Measurements from ENCODE around the gene MGAT2.
"Not testable (repeated sequence)": the region's sequence is repeated elsewhere in the genome, so short reads cannot be mapped to it uniquely, and the experiment has no call there.

The MGAT2 gene

GRCh38 chr14:49620182-49621113 lies at the start of gene MGAT2, which contains the start of gene RPL36AL:
MGAT2 (plus strand) TSS chr14:49620799; CDS start chr14:49621269, 470 bp downstream.
RPL36AL (minus strand) TSS chr14:49620626; CDS start chr14:49619104, 1,522 bp downstream.
- DNase-seq = peak; percentile 96
- in situ Hi-C loops (cut with HindIII; ENCODE audit: low pct_ligation_motif_present, low pct_unique_long_range_greater_than_20kb, low sequenced_read_pairs) = no loop called here

GRCh38 chr14:49574038-49574437 lies 46.6 kb upstream of the MGAT2 start:
- no peak for DNase-seq
- in situ Hi-C loops (cut with HindIII; ENCODE audit: low pct_ligation_motif_present, low pct_unique_long_range_greater_than_20kb, low sequenced_read_pairs) = no loop called here

DNA sequence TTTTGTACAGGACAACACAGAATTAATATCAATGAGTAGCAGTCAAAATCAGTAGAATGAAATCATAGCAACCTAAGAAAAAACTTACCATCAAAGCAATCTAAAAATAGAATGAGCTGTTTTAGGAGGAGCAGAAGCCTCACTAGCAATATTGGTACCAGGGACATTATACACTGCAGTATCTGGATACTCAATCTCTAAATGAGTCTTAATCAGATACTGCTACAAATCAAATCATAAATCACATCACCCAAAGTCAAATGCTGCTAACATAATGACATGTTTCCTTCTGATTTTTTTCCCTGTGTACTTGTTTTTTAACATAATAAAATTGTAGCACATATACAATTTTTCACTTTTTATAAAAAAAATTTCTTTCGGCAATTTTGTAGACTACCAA lies 42.5 kb upstream of the MGAT2 start:
- no peak for DNase-seq
- in situ Hi-C loops (cut with HindIII; ENCODE audit: low pct_ligation_motif_present, low pct_unique_long_range_greater_than_20kb, low sequenced_read_pairs) = no loop called here

DNA sequence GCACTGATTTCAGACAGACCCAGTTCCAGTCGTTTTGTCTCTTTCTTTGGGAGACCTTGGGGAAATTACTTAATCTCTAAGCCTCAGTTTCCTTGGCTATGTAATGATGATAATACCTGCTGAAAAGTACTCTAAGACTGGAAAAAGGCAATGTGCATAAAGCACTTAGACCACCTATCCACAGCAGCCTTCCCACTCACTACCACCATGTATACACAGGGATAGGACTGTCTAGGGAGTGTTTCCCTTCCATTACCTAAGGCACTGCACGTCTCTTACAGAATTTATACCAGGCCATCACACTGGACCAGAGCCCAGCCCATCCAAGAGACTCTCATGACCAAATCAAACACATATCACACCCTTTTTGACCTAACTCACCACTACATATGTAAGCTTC lies 40.8 kb upstream of the MGAT2 start:
- in situ Hi-C loops (cut with HindIII; ENCODE audit: low pct_ligation_motif_present, low pct_unique_long_range_greater_than_20kb, low sequenced_read_pairs) = no loop called here

GRCh38 chr14:49581209-49582112 lies 39.1 kb upstream of the MGAT2 start:
- in situ Hi-C loops (cut with HindIII; ENCODE audit: low pct_ligation_motif_present, low pct_unique_long_range_greater_than_20kb, low sequenced_read_pairs) = no loop called here
- DNase-seq = no peak

More for the DNA sequence above, 40.8 kb upstream of the MGAT2 start:
- DNase-seq = no peak

DNA sequence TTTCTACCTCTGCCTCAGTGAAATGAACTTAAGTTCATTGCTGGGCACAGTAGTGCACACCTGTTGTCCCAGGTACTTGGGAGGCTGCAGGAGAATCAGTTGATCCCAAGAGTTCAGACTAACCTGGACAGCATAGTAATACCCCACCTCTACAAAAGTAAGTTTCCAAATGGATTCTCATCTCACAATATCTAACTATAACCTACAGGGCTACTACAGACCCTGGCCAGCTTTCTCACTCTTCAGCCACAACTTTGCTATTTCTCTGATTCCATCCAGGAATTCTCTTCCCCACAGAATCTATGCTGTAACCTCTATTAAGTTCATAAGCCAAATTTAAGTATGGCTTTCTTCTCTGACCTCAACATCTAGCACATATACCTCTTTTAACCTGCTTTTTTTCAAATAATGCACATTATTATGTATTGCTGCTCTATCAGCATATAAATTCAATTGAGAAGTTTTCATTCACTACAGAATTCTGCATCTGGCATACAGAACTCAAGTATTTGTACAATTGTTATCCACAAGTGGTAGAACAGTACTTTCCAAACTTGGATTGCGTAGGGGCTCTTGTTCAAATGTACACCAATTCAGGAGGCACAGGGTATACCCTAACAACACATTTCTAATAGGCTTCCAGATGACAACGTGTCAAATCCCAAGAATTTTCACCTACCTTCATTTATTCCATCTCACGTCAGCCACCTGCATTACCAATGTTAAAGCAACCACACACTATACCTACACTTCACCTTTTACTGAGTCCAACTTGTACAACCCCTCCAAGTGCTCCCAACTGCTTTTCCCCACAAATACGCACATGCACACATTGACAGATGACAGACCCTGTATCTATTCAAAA lies 38.3 kb upstream of the MGAT2 start:
- DNase-seq = no peak
- in situ Hi-C loops (cut with HindIII; ENCODE audit: low pct_ligation_motif_present, low pct_unique_long_range_greater_than_20kb, low sequenced_read_pairs) = no loop called here

DNA sequence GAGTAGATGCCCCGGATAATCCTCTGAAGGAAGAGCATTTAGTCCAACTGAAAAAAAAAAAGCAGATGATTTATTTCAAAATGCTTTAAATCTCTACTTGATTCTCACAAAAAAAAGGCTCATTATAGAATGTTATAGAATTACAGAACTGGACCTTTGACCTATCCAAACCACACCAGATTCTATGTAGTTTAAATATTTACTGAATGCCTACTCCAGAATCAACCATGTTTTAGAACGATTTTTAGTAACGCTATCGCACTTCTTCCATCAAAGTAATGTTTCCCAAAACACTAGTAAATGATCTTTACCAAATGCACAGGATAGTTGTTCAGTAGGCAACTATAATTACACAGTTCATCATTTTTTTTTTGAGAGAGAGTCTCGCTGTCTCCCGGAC lies 37.0 kb upstream of the MGAT2 start:
- DNase-seq = no peak
- in situ Hi-C loops (cut with HindIII; ENCODE audit: low pct_ligation_motif_present, low pct_unique_long_range_greater_than_20kb, low sequenced_read_pairs) = no loop called here

DNA sequence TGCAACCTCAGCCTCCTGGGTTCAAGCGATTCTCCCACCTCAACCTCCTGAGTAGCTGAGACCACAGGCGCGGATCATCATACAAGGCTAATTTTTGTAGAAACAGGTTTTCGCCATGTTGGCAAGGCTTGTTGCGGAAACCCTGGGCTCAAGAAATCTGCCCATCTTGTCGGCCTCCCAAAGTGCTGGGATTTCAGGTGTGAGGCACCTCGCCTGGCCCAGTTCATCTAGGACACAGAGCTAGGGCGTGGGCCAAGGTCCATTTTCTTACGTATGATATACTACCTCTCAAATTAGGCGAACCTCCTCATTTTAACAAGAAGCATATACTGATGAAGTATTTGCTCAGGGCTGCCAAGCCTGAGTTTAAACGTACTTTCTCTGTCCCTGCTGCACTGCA lies 36.5 kb upstream of the MGAT2 start:
- in situ Hi-C loops (cut with HindIII; ENCODE audit: low pct_ligation_motif_present, low pct_unique_long_range_greater_than_20kb, low sequenced_read_pairs) = no loop called here
- DNase-seq = no peak

GRCh38 chr14:49584981-49585640 lies 35.5 kb upstream of the MGAT2 start:
- DNase-seq; in situ Hi-C loops (cut with HindIII; ENCODE audit: low pct_ligation_motif_present, low pct_unique_long_range_greater_than_20kb, low sequenced_read_pairs): not testable (repeated sequence)

- DNase-seq = peak; percentile 97
- in situ Hi-C loops (cut with HindIII; ENCODE audit: low pct_ligation_motif_present, low pct_unique_long_range_greater_than_20kb, low sequenced_read_pairs) = no loop called here
Observed at GRCh38 chr14:49585803-49586672, 34.6 kb upstream of the MGAT2 start, which contains the start of gene RPS29. RPS29 (minus strand) TSS chr14:49586380; CDS start chr14:49586346, 34 bp downstream.

DNA sequence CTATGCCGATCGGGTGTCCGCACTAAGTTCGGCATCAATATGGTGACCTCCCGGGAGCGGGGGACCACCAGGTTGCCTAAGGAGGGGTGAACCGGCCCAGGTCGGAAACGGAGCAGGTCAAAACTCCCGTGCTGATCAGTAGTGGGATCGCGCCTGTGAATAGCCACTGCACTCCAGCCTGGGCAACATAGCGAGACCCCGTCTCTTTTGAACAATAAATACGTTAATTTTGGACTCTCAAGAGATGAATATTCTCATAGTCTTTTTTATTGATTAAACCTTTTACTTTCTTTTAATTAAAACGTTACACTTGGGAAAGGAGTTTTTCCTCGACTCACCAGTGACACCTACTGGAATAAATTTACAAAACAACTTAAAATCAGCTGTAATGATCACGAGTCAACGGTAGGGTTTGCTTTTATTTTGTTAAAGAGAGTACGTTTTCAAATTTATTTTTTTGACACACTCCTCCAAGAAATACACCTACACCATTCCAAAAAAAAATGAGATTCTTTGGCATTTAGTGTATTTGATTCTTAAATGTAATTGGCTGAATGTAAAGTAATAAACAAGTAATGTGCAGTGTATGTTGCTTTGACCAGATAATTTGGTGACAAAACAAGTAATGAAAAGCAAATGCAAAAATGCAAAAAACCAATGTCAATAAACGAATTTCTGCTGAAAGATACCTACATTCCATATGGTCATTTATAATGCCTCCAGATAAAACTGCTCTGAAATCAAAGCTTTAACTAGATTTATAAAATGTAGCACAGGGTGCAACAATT lies 33.7 kb upstream of the MGAT2 start:
- in situ Hi-C loops (cut with HindIII; ENCODE audit: low pct_ligation_motif_present, low pct_unique_long_range_greater_than_20kb, low sequenced_read_pairs) = no loop called here
- peak; percentile 69 for DNase-seq

DNA sequence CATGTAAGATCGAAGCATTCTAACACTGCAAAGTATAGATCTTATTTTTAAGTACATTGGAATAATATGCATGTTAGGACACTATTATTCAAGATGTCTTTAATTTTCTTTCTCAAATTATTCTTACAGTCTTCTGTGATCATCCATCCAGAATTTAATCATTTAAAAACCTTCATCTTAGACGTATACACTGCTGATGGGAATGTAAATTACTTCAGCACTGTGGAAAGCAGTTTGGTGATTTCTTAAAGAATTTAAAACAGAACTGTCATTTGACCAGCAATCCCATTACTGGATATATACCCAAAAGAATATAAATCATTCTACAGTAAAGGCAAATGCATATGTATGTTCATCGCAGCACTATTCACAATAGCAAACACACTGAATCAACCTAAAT lies 31.2 kb upstream of the MGAT2 start:
- in situ Hi-C loops (cut with HindIII; ENCODE audit: low pct_ligation_motif_present, low pct_unique_long_range_greater_than_20kb, low sequenced_read_pairs) = no loop called here
- DNase-seq = no peak

DNA sequence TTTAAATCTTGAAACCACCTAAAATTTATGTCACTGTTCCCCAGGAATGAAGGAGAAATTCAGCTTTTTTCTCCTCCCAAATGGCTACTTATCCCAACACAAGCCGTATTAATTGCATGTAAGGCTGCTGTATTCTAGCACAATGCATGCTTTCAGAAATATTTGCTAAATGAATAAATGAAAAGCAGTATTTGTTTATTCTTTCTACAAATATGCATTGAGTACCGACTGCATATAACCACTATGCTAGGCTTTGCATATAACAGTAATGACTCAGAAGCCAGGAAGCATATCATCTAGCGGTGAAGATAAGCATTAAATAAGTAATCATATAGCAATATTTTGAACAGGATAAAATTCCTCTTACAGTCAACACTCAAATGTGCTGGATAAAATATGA lies 27.6 kb upstream of the MGAT2 start:
- in situ Hi-C loops (cut with HindIII; ENCODE audit: low pct_ligation_motif_present, low pct_unique_long_range_greater_than_20kb, low sequenced_read_pairs) = no loop called here
- DNase-seq = no peak

DNA sequence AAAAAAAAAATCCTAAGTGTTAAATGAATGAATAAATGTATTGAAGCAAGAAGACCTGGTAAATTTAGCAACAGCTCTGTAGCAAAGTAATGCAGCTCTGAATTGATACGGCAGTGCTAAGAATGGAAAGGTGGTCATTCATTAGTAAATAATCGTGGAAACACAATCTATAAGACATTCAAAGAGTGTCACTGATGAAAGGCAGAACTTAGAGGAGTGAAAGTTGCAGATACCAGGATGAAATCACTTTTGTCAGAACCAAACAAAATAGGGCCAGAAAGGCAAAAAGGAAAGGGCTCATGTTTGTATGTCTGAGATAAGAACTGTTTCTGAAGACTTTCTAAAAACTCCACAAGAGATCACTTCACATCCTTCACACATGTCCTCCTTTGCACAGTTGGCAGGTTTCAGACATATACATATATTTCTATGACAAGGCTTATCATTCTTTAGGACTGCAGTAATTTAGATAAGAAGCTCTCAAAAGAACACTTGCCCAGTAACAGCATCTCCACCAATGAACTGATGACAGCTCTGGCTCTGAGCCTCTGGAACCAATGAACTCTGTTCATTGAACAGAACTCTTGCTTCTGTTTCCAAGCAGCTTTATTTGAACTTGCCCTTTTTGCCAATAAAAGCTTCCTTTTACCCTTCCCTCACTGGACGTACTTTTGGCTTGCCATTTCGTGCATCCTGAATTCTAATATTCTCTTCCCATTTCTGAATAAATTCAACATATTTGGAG lies 26.1 kb upstream of the MGAT2 start:
- DNase-seq = no peak
- in situ Hi-C loops (cut with HindIII; ENCODE audit: low pct_ligation_motif_present, low pct_unique_long_range_greater_than_20kb, low sequenced_read_pairs) = no loop called here

DNA sequence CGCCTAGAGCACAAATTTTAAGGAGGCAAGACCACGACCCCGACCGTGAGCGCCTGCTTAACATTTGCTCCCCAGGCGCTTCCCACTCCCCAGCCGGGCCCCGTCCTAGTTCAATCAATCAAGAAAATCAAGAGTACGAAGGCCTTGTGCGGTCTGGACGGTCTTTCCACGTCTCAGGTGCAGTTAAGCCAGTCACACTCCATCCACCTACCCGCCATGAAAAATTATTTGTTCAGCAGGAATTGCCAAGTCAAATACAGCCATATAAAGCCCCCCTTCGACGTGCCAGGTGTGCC lies 22.5 kb upstream of the MGAT2 start:
- no peak for DNase-seq
- in situ Hi-C loops (cut with HindIII; ENCODE audit: low pct_ligation_motif_present, low pct_unique_long_range_greater_than_20kb, low sequenced_read_pairs) = no loop called here

Measured in ACHN (cell line).